Adrenal gland (tissue), 12 donors: ENCODE measurements around the gene ST7. TPM values are rescaled to one million over a fixed set of nuclear protein-coding genes. Genes with fewer than 3 reads are reported as not detected.

Experiments used
- DNase-seq, 7 donors: peaks; one replicate each; pipeline ENCODE4 v3.0.0-alpha.2; 2019 to 2020
- H3K27ac ChIP-seq, 5 donors: fragments of 200-600 bp; sonication (generic) in 4 of 5; 1 replicate in 3 of 5; 2 replicates in 2 of 5; pipeline versions ENCODE4 v1.5.1 to v1.8.0; 2016 to 2020; ENCODE audit warnings: mild to moderate bottlenecking in 1 of 5
- H3K27me3 ChIP-seq: fragments of 200-600 bp; 2 replicates; pipeline ENCODE4 v1.8.0; 2021
- H3K36me3 ChIP-seq, 2 donors: fragments of 200-600 bp; replicated peaks in 1 of 2; 1 replicate in 1 of 2; 2 replicates in 1 of 2; pipeline versions ENCODE4 v1.5.1 to v1.8.0; 2018 to 2022
- H3K4me1 ChIP-seq, 2 donors: fragments of 200-600 bp; replicated peaks in 1 of 2; 1 replicate in 1 of 2; 2 replicates in 1 of 2; pipeline versions ENCODE4 v1.5.1 to v1.8.0; 2018 to 2021
- H3K4me3 ChIP-seq, 4 donors: fragments of 200-600 bp; sonication (generic) in 3 of 4; one replicate each; pipeline ENCODE4 v1.5.1; 2016 to 2018
- H3K9me3 ChIP-seq, 3 donors: fragments of 200-600 bp; sonication (generic) in 1 of 3; replicated peaks in 1 of 3; 1 replicate in 2 of 3; 2 replicates in 1 of 3; pipeline versions ENCODE4 v1.5.1 to v1.8.0; 2016 to 2021
- POLR2A ChIP-seq, 2 donors: fragments of 450-650 bp; IDR thresholded peaks; one replicate each; pipeline ENCODE4 v1.6.1; 2017; ENCODE audit warnings: antibody characterized with exemption in 2 of 2, mild to moderate bottlenecking in 2 of 2, moderate library complexity in 1 of 2
- WGBS, 4 donors: extraction: QIAGEN DNeasy Blood & Tissue Kit in 2 of 4; methylation state at CpG; one replicate each; pipeline versions ENCODE4 v1.1.5 to v1.1.7; 2013 to 2017; 5-methylcytosine and 5-hydroxymethylcytosine counted together
- intact Hi-C, 2 donors: fragments of 100-400 bp; cut with DNase I; formaldehyde crosslinking; loops; one replicate each; pipeline versions ENCODE4 v1.14.1 to v1.15.0; 2022 to 2023
- polyA plus RNA-seq, 3 donors: library from polyadenylated mRNA; stranded (reverse); fragments of 200-250 nt in 2 of 3; fragments of 350-450 nt in 1 of 3; fragmentation: Illumina TruSeq in 1 of 3; extraction: RNeasy Lipid Tissue Mini Kit (QIAGEN cat#74804) in 1 of 3; gene quantifications; one replicate each; pipeline ENCODE4 v1.2.3, GENCODE V29; 2013 to 2014
- total RNA-seq, 9 donors: library from RNA; depleted of rRNA in 4 of 9; stranded (reverse); fragments of >200 nt in 4 of 9; fragments of 120-200 nt in 1 of 9; fragmentation: NEBNext Ultra II Directional in 1 of 9; extraction: Animal tissue kit (Norgen Biotek cat#: 25700) in 1 of 9; gene quantifications; one replicate each; pipeline versions ENCODE4 v1.1.0 to v1.2.4, GENCODE V29; 2013 to 2023
- TF ChIP-seq, protein P1 (sequence below), 6 experiments: fragments of 450-650 bp in 4 of 6; fragments of 200-600 bp in 2 of 6; sonication (generic) in 1 of 6; IDR thresholded peaks; 1 replicate in 5 of 6; 2 replicates in 1 of 6; pipeline versions ENCODE4 v1.5.1 to v1.8.0; 2016 to 2021; ENCODE audit warnings: antibody characterized with exemption in 6 of 6, mild to moderate bottlenecking in 2 of 6, moderate library complexity in 1 of 6
- donor health status: healthy with polysubstance abuse.
- donor health status: Bipolar disorder and iron deficiency.
- donor health status: DM: yes; HTN: yes; CAD: no.
- donor health status: DM: no; HTN: no; CAD: no.
- donor health status: DM: no; HTN: no; CAD: no.
- donor health status: DM: yes; HTN: yes; CAD: no.

Gene ST7
- total and polyA plus RNA-seq, 12 donors = 15.7 to 69.9 (median 33.1) TPM

- Histone ChIP-seq H3K27ac (no peak overlapping the region), H3K4me3 (no peak overlapping the region), H3K27me3 (no peaks in the 10 kb centered on the region), H3K9me3 (no peaks in the 10 kb centered on the region), H3K36me3 (no peaks in the 10 kb centered on the region), H3K4me1 (peaks cover 6 to 34% of the 10 kb centered on the region in 2 donors)
- intact Hi-C loops = no loop called here
- TF ChIP-seq POLR2A (IDR thresholded peaks at IDR 0.05) = no peak
- TF ChIP-seq, protein P1, sequence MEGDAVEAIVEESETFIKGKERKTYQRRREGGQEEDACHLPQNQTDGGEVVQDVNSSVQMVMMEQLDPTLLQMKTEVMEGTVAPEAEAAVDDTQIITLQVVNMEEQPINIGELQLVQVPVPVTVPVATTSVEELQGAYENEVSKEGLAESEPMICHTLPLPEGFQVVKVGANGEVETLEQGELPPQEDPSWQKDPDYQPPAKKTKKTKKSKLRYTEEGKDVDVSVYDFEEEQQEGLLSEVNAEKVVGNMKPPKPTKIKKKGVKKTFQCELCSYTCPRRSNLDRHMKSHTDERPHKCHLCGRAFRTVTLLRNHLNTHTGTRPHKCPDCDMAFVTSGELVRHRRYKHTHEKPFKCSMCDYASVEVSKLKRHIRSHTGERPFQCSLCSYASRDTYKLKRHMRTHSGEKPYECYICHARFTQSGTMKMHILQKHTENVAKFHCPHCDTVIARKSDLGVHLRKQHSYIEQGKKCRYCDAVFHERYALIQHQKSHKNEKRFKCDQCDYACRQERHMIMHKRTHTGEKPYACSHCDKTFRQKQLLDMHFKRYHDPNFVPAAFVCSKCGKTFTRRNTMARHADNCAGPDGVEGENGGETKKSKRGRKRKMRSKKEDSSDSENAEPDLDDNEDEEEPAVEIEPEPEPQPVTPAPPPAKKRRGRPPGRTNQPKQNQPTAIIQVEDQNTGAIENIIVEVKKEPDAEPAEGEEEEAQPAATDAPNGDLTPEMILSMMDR (IDR thresholded peaks at IDR 0.05) = no peak
- 73 to 76% (median 74%) methylated on average over 2 of the region's 2 CpGs for WGBS, 4 donors
- DNase-seq = no peak
Measured at GRCh38 chr7:117038408-117038807, 85.1 kb downstream of the ST7 start.

GRCh38 chr7:117041007-117041406, 87.7 kb downstream of the ST7 start:
- H3K4me3 ChIP-seq = no peak overlapping the region
- TF ChIP-seq, protein P1 (IDR thresholded peaks at IDR 0.05) = no peak
- no peak for TF ChIP-seq POLR2A (IDR thresholded peaks at IDR 0.05)
- H3K27me3 ChIP-seq = no peaks in the 10 kb centered on the region
- H3K4me1 ChIP-seq = peaks cover 6 to 24% of the 10 kb centered on the region in 2 donors
- no peak overlapping the region for H3K27ac ChIP-seq
- no peaks in the 10 kb centered on the region for H3K36me3 ChIP-seq
- no peak for DNase-seq
- intact Hi-C loops = no loop called here
- H3K9me3 ChIP-seq = no peaks in the 10 kb centered on the region
- WGBS, 4 donors = 90 to 99% (median 95%) methylated on average over 2 of the region's 2 CpGs

DNA sequence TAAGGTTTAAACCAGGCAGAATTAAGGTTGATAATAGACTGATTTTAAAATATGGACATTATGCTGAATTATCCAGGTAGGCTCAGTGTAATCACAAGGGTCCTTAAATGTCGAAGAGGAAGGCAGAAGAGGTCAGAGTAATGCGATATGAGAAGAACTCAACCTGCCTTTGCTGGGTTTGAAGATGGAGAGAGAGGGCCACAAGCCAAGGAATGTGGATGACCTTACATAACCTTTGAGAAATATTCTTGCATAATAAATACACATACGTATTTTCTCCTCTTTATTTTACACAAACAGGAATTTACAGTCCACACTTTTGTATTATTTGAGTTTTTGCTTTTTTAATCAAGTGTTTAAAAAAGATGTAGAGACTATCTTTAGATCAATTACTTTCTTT, 88.5 kb downstream of the ST7 start:
- intact Hi-C loops = no loop called here
- Histone ChIP-seq H3K4me3 (no peak overlapping the region), H3K4me1 (peaks cover 0 to 16% of the 10 kb centered on the region in 2 donors), H3K27ac (no peak overlapping the region), H3K9me3 (no peaks in the 10 kb centered on the region), H3K27me3 (no peaks in the 10 kb centered on the region), H3K36me3 (no peaks in the 10 kb centered on the region)
- WGBS, 4 donors = 73 to 86% (median 80%) methylated on average over 3 of the region's 3 CpGs
- no peak for DNase-seq
- no peak for TF ChIP-seq POLR2A (IDR thresholded peaks at IDR 0.05)
- TF ChIP-seq, protein P1 (IDR thresholded peaks at IDR 0.05) = no peak

- WGBS, 4 donors = 46 to 62% (median 59%) methylated on average over 2 of the region's 2 CpGs
- H3K4me1 ChIP-seq = peaks cover 4 to 25% of the 10 kb centered on the region in 2 donors
- no peak overlapping the region for H3K4me3 ChIP-seq
- no peaks in the 10 kb centered on the region for H3K36me3 ChIP-seq
- no peak overlapping the region for H3K27ac ChIP-seq
- intact Hi-C loops = no loop called here
- no peaks in the 10 kb centered on the region for H3K27me3 ChIP-seq
- TF ChIP-seq POLR2A (IDR thresholded peaks at IDR 0.05) = no peak
- TF ChIP-seq, protein P1 (IDR thresholded peaks at IDR 0.05) = no peak
- no peaks in the 10 kb centered on the region for H3K9me3 ChIP-seq
- no peak for DNase-seq
Measured at GRCh38 chr7:117043108-117043825, 90.0 kb downstream of the ST7 start.
